Neural cell (in vitro differentiated cells): ENCODE data around the gene SKIC2. TPM values are rescaled to one million over a fixed set of nuclear protein-coding genes. Genes with fewer than 3 reads are reported as not detected.

Source experiments
- H2AFZ ChIP-seq: fragments of 200-600, 300-800 bp; sonication (generic), shearing (Covaris generic); 2 replicates; pipeline ENCODE4 v1.6.0; 2014; ENCODE audit warnings: low read depth, mild to moderate bottlenecking, antibody characterized with exemption, low read length, moderate library complexity
- H3F3A ChIP-seq: fragments of 200-600 bp; shearing (Covaris generic); 2 replicates; pipeline ENCODE4 v1.6.1; 2016; ENCODE audit warnings: mild to moderate bottlenecking, moderate library complexity, mixed read lengths, antibody characterized with exemption, low read length; ENCODE audit not compliant: insufficient read depth, poor library complexity, severe bottlenecking
- H3K27ac ChIP-seq: fragments of 200-600, 300-800 bp; sonication (generic), shearing (Covaris generic); 2 replicates; pipeline ENCODE4 v1.5.1; 2014; ENCODE audit warnings: mild to moderate bottlenecking, low read length, moderate library complexity
- H3K27me3 ChIP-seq: fragments of 300-800, 200-600 bp; sonication (generic), shearing (Covaris generic); 2 replicates; pipeline ENCODE4 v1.6.0; 2014; ENCODE audit warnings: mild to moderate bottlenecking, low read depth, low read length, moderate library complexity; ENCODE audit not compliant: insufficient read depth
- H3K36me3 ChIP-seq: fragments of 300-800, 200-600 bp; sonication (generic), shearing (Covaris generic); 2 replicates; pipeline ENCODE4 v1.5.1; 2014; ENCODE audit warnings: mild to moderate bottlenecking, antibody characterized with exemption, low read length, moderate library complexity; ENCODE audit not compliant: insufficient read depth
- H3K4me2 ChIP-seq: fragments of 300-800, 200-600 bp; sonication (generic), shearing (Covaris generic); 2 replicates; pipeline ENCODE4 v1.6.0; 2014; ENCODE audit warnings: mild to moderate bottlenecking, low read length
- H3K4me3 ChIP-seq: fragments of 300-800, 200-600 bp; sonication (generic), shearing (Covaris generic); 2 replicates; pipeline ENCODE4 v1.5.1; 2014; ENCODE audit warnings: mild to moderate bottlenecking, low read length, moderate library complexity
- H3K79me2 ChIP-seq: fragments of 200-600 bp; shearing (Covaris generic); replicated peaks from 2 replicates; pipeline ENCODE4 v1.6.0; 2014; ENCODE audit warnings: mild to moderate bottlenecking, low read length, moderate library complexity; ENCODE audit not compliant: insufficient read depth
- H3K9ac ChIP-seq: fragments of 300-800, 200-600 bp; sonication (generic), shearing (Covaris generic); 2 replicates; pipeline ENCODE4 v1.6.1; 2016; ENCODE audit warnings: mild to moderate bottlenecking, low read length, mixed read lengths
- H3K9me2 ChIP-seq: fragments of 200-600 bp; shearing (Covaris generic); 2 replicates; pipeline ENCODE4 v1.6.1; 2016; ENCODE audit warnings: mild to moderate bottlenecking, low read length, mixed read lengths; ENCODE audit not compliant: insufficient read depth
- H3K9me3 ChIP-seq: fragments of 200-600, 300-800 bp; sonication (generic), shearing (Covaris generic); 2 replicates; pipeline ENCODE4 v1.6.1; 2016; ENCODE audit warnings: mild to moderate bottlenecking, mixed run types, low read length, moderate library complexity, mixed read lengths
- H4K20me1 ChIP-seq: fragments of 200-600 bp; shearing (Covaris generic); 2 replicates; pipeline ENCODE4 v1.6.1; 2016; ENCODE audit warnings: mild to moderate bottlenecking, mixed run types; ENCODE audit not compliant: insufficient read depth
- CTCF ChIP-seq: fragments of 450-650 bp; IDR thresholded peaks from 2 replicates; pipeline ENCODE4 v1.5.1; 2014; ENCODE audit warnings: antibody characterized with exemption, mild to moderate bottlenecking, moderate library complexity; ENCODE audit not compliant: poor library complexity, severe bottlenecking
- EP300 ChIP-seq: fragments of 450-650 bp; conservative IDR thresholded peaks from 2 replicates; pipeline ENCODE4 v1.6.1; 2014; ENCODE audit warnings: antibody characterized with exemption, mild to moderate bottlenecking, moderate library complexity; ENCODE audit not compliant: poor library complexity, severe bottlenecking
- EZH2 ChIP-seq: fragments of 200-600, 300-800 bp; shearing (Covaris generic), sonication (generic); IDR thresholded peaks from 2 replicates; pipeline ENCODE4 v1.6.1; 2014; ENCODE audit warnings: antibody characterized with exemption, low read length, borderline replicate concordance, mild to moderate bottlenecking; ENCODE audit not compliant: insufficient read depth, poor library complexity, severe bottlenecking
- MXI1 ChIP-seq: fragments of 450-650 bp; conservative IDR thresholded peaks from 2 replicates; pipeline ENCODE4 v1.6.1; 2014; ENCODE audit warnings: antibody characterized with exemption, mild to moderate bottlenecking; ENCODE audit not compliant: poor library complexity, severe bottlenecking
- POLR2AphosphoS5 ChIP-seq: IDR thresholded peaks from 2 replicates; pipeline ENCODE4 v1.6.1; 2012
- RAD21 ChIP-seq: fragments of 450-650 bp; conservative IDR thresholded peaks from 2 replicates; pipeline ENCODE4 v1.6.1; 2014; ENCODE audit warnings: antibody characterized with exemption, mild to moderate bottlenecking, moderate library complexity
- REST ChIP-seq: IDR thresholded peaks from 2 replicates; pipeline ENCODE4 v1.6.1; 2012; ENCODE audit warnings: borderline replicate concordance
- SMC3 ChIP-seq: fragments of 450-650 bp; conservative IDR thresholded peaks from 2 replicates; pipeline ENCODE4 v1.6.1; 2014; ENCODE audit warnings: antibody characterized with exemption, mild to moderate bottlenecking, moderate library complexity; ENCODE audit not compliant: poor library complexity
- TAF1 ChIP-seq: IDR thresholded peaks from 2 replicates; pipeline ENCODE4 v1.6.1; 2012; ENCODE audit warnings: low read depth
- polyA plus RNA-seq: library from polyadenylated mRNA; depleted of rRNA; stranded (reverse); fragments of >200 nt; gene quantifications from 2 replicates; pipeline ENCODE4 v1.2.3, GENCODE V29; 2014

The SKIC2 gene
- polyA plus RNA-seq, 1 donor from 2014 or later, result 48.2 TPM

GRCh38 chr6:31961616-31962015 lies 2.6 kb downstream of the SKIC2 start:
- no peaks in the 10 kb centered on the region for H3K36me3 ChIP-seq
- H3K4me2 ChIP-seq, result no peak overlapping the region
- no peak for TF ChIP-seq RAD21

DNA sequence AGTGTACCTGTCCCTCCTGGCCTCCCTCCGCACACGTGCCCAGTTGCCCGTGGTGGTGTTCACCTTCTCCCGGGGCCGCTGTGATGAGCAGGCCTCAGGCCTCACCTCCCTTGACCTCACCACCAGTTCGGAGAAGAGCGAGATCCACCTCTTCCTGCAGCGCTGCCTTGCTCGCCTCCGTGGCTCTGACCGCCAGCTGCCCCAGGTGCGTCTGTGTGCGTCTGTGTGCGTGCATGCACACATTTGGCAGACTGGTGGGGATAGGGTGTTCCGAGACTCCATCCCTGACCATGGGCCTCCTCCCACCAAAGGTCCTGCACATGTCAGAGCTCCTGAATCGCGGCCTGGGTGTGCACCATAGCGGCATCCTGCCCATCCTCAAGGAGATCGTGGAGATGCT lies 4.9 kb downstream of the SKIC2 start:
- H3K27ac ChIP-seq, result no peak overlapping the region
- H3K4me2 ChIP-seq, result no peak overlapping the region
- H3K27me3 ChIP-seq, result no peaks in the 10 kb centered on the region
- H3K9me3 ChIP-seq, result no peaks in the 10 kb centered on the region
- H3K79me2 ChIP-seq, result peaks cover 9% of the 10 kb centered on the region
- H3K9ac ChIP-seq, result no peak overlapping the region
- H3F3A ChIP-seq, result no peaks in the 10 kb centered on the region
- H3K36me3 ChIP-seq, result no peaks in the 10 kb centered on the region
- H4K20me1 ChIP-seq, result no peaks in the 10 kb centered on the region
- no peaks in the 10 kb centered on the region for H3K9me2 ChIP-seq
- H3K4me3 ChIP-seq, result no peak overlapping the region
- TF ChIP-seq CTCF, result no peak
- no peak for TF ChIP-seq EZH2
- no peak for TF ChIP-seq SMC3
- no peak for TF ChIP-seq POLR2AphosphoS5
- TF ChIP-seq TAF1, result no peak
- no peak for TF ChIP-seq RAD21
- no peak for TF ChIP-seq EP300
- TF ChIP-seq MXI1, result no peak
- TF ChIP-seq REST, result no peak
- H2AFZ ChIP-seq, result no peak overlapping the region

More at GRCh38 chr6:31961616-31962015, 2.6 kb downstream of the SKIC2 start:
- H3K4me3 ChIP-seq, result no peak overlapping the region
- no peaks in the 10 kb centered on the region for H3K9me2 ChIP-seq
- peaks cover 24% of the 10 kb centered on the region for H3K79me2 ChIP-seq
- H3K9me3 ChIP-seq, result no peaks in the 10 kb centered on the region
- no peaks in the 10 kb centered on the region for H4K20me1 ChIP-seq
- H3F3A ChIP-seq, result no peaks in the 10 kb centered on the region
- no peak overlapping the region for H3K9ac ChIP-seq
- H3K27me3 ChIP-seq, result no peaks in the 10 kb centered on the region
- H2AFZ ChIP-seq, result no peak overlapping the region
- no peak overlapping the region for H3K27ac ChIP-seq

- Histone ChIP-seq H3K27ac (no peak overlapping the region), H3K9ac (no peak overlapping the region), H3K36me3 (no peaks in the 10 kb centered on the region), H3K4me3 (no peak overlapping the region), H3K27me3 (no peaks in the 10 kb centered on the region), H3K4me2 (no peak overlapping the region), H3K79me2 (no peaks in the 10 kb centered on the region), H3F3A (no peaks in the 10 kb centered on the region), H4K20me1 (no peaks in the 10 kb centered on the region), H3K9me3 (no peaks in the 10 kb centered on the region), H2AFZ (no peak overlapping the region), H3K9me2 (no peaks in the 10 kb centered on the region)
- TF ChIP-seq TAF1, result no peak
- TF ChIP-seq CTCF, result no peak
- no peak for TF ChIP-seq RAD21
- TF ChIP-seq SMC3, result no peak
- no peak for TF ChIP-seq EZH2
- no peak for TF ChIP-seq POLR2AphosphoS5
- no peak for TF ChIP-seq MXI1
- TF ChIP-seq EP300, result no peak
- TF ChIP-seq REST, result no peak
Measured at GRCh38 chr6:31965700-31966099, 6.7 kb downstream of the SKIC2 start.
